HepG2 (cell line): ENCODE data around the gene MCAT. TPM values are rescaled to one million over a fixed set of nuclear protein-coding genes. Genes with fewer than 3 reads are reported as not detected.

Experiments
- ATAC-seq: fragments of 200-7000 bp; cut with Tn5 transposase; 3 replicates; pipeline ENCODE4 v1.9.1; 2020; ENCODE audit warnings: mild to moderate bottlenecking, moderate library complexity
- BruUV-seq: library from RNA; stranded (reverse); fragments of 400-500 nt; replicated peaks from 2 replicates; lab custom pipeline; 2021; lab: Mats Ljungman, UMichigan
- CTCF ChIA-PET: fragments of 300-600 bp; formaldehyde crosslinking; extraction: SDS; loops from one replicate; lab custom pipeline; 2021; ENCODE audit warnings: low total read pairs, inconsistent platforms, low intra/inter-chr PET ratio; lab: Yijun Ruan, JAX
- POLR2A ChIA-PET: fragments of 350-600 bp; sonication (Branson Sonifier 250); formaldehyde crosslinking; loops from one replicate; lab custom pipeline; 2020; ENCODE audit warnings: antibody characterized with exemption, inconsistent platforms; lab: Yijun Ruan, JAX
- DNase-seq: peaks from one replicate; pipeline ENCODE4 v3.0.0-alpha.2; 2015; ENCODE audit warnings: low spot score
- FAIRE-seq: peaks from 3 replicates; lab custom pipeline; 2011; peaks lifted over from hg19 to GRCh38; lab: Jason Lieb, UNC
- H2AFZ ChIP-seq: one replicate; pipeline ENCODE4 v1.6.1; 2011; ENCODE audit warnings: low read length, inconsistent platforms
- H3K27ac ChIP-seq: fragments of 300-600 bp; 3 replicates; pipeline ENCODE4 v1.8.0; 2011; ENCODE audit warnings: mixed run types, mild to moderate bottlenecking, mixed read lengths, low read length, inconsistent platforms; ENCODE audit not compliant: insufficient read depth; ENCODE audit errors: extremely low read length
- H3K27me3 ChIP-seq, 2 experiments: fragments of 200-600 bp in 1 of 2; 2 replicates in 1 of 2; 3 replicates in 1 of 2; pipeline versions ENCODE4 v1.6.0 to v1.8.0; 2011; ENCODE audit warnings: low read length in 2 of 2, mild to moderate bottlenecking in 2 of 2, moderate library complexity in 2 of 2, inconsistent platforms in 1 of 2; ENCODE audit not compliant: insufficient read depth in 2 of 2, control insufficient read depth in 1 of 2
- H3K36me3 ChIP-seq, 2 experiments: fragments of 200-600 bp in 1 of 2; replicated peaks in 1 of 2; 2 replicates in 1 of 2; 3 replicates in 1 of 2; pipeline versions ENCODE4 v1.5.1 to v1.8.0; 2011; ENCODE audit warnings: low read length in 2 of 2, inconsistent platforms in 1 of 2; ENCODE audit not compliant: insufficient read depth in 2 of 2, control insufficient read depth in 1 of 2
- H3K4me1 ChIP-seq: 2 replicates; pipeline ENCODE4 v1.5.1; 2012; ENCODE audit warnings: low read length, inconsistent platforms; ENCODE audit not compliant: insufficient read depth
- H3K4me2 ChIP-seq: 2 replicates; pipeline ENCODE4 v1.6.0; 2011; ENCODE audit warnings: low read depth, low read length, inconsistent platforms
- H3K4me3 ChIP-seq, 3 experiments: fragments of 200-600 bp in 1 of 3; sonication (generic), shearing (Covaris generic) in 1 of 3; replicated peaks in 1 of 3; 2 replicates each; pipeline ENCODE4 v1.5.1; 2011 to 2016; ENCODE audit warnings: low read length in 3 of 3, inconsistent platforms in 2 of 3, low read depth in 2 of 3, mild to moderate bottlenecking in 2 of 3, control low read depth in 1 of 3, mixed read lengths in 1 of 3; ENCODE audit not compliant: insufficient read depth in 1 of 3
- H3K79me2 ChIP-seq: one replicate; pipeline ENCODE4 v1.6.1; 2011; ENCODE audit warnings: low read length, inconsistent platforms; ENCODE audit not compliant: insufficient read depth
- H3K9ac ChIP-seq: 2 replicates; pipeline ENCODE4 v1.6.0; 2011; ENCODE audit warnings: mild to moderate bottlenecking, low read depth, low read length, inconsistent platforms; ENCODE audit not compliant: insufficient read depth
- H3K9me3 ChIP-seq: 2 replicates; pipeline ENCODE4 v1.5.1; 2012; ENCODE audit warnings: mild to moderate bottlenecking, low read length
- H4K20me1 ChIP-seq: 2 replicates; pipeline ENCODE4 v1.6.0; 2011; ENCODE audit warnings: inconsistent platforms, mild to moderate bottlenecking, low read length, moderate library complexity; ENCODE audit not compliant: insufficient read depth
- HNRNPL ChIP-seq: fragments of 200-400 bp; formaldehyde crosslinking; IDR thresholded peaks from 2 replicates; pipeline ENCODE4 v1.6.1; 2017; ENCODE audit warnings: mild to moderate bottlenecking, low read depth, low read length
- KLF6 ChIP-seq: IDR thresholded peaks from 2 replicates; pipeline ENCODE4 v1.8.0; 2016; ENCODE audit warnings: missing biosample characterization, missing genetic modification reagents
- NR2F1 ChIP-seq, 2 experiments: fragments of 450-650 bp in 1 of 2; formaldehyde crosslinking in 1 of 2; IDR thresholded peaks; 2 replicates each; pipeline versions ENCODE4 v1.5.0 to v1.6.1; 2016 to 2020; ENCODE audit warnings: mild to moderate bottlenecking in 1 of 2, missing compliant biosample characterization in 1 of 2, missing genetic modification reagents in 1 of 2, moderate library complexity in 1 of 2
- RXRB ChIP-seq: IDR thresholded peaks from 2 replicates; pipeline ENCODE4 v1.6.1; 2016; ENCODE audit warnings: borderline replicate concordance, missing genetic modification reagents, missing compliant biosample characterization
- UBTF ChIP-seq: sonication (generic); formaldehyde crosslinking; IDR thresholded peaks from 2 replicates; pipeline ENCODE4 v1.4.0; 2020; ENCODE audit warnings: mild to moderate bottlenecking, missing genetic modification reagents
- ZBTB33 ChIP-seq: sonication (generic); formaldehyde crosslinking; IDR thresholded peaks from 2 replicates; pipeline ENCODE4 v1.4.0; 2020; ENCODE audit warnings: missing genetic modification reagents
- ZBTB39 ChIP-seq: sonication (generic); formaldehyde crosslinking; IDR thresholded peaks from 2 replicates; pipeline ENCODE4 v1.5.0; 2020; ENCODE audit warnings: missing genetic modification reagents
- ZFP91 ChIP-seq: sonication (generic); formaldehyde crosslinking; IDR thresholded peaks from 2 replicates; pipeline ENCODE4 v1.9.0; 2022; ENCODE audit warnings: missing genetic modification reagents, mild to moderate bottlenecking, borderline replicate concordance
- ZNF251 ChIP-seq: sonication (generic); formaldehyde crosslinking; IDR thresholded peaks from 2 replicates; pipeline ENCODE4 v1.9.0; 2021; ENCODE audit warnings: mild to moderate bottlenecking, missing genetic modification reagents
- ZNF747 ChIP-seq: sonication (generic); formaldehyde crosslinking; IDR thresholded peaks from 2 replicates; pipeline ENCODE4 v1.8.1; 2023; ENCODE audit warnings: missing genetic modification reagents, mild to moderate bottlenecking, borderline replicate concordance
- ZNF781 ChIP-seq: sonication (generic); formaldehyde crosslinking; IDR thresholded peaks from 2 replicates; pipeline ENCODE4 v1.5.1; 2020; ENCODE audit warnings: borderline replicate concordance, mild to moderate bottlenecking, missing genetic modification reagents; ENCODE audit errors: not compliant biosample characterization
- ZSCAN31 ChIP-seq: sonication (generic); formaldehyde crosslinking; IDR thresholded peaks from 2 replicates; pipeline ENCODE4 v1.5.0; 2020; ENCODE audit warnings: low read depth, mild to moderate bottlenecking, missing genetic modification reagents
- WGBS: methylation state at CpG from one replicate; pipeline ENCODE4 v1.1.6; 2017; ENCODE audit warnings: low lambda C conversion rate; 5-methylcytosine and 5-hydroxymethylcytosine counted together
- in situ Hi-C: cut with HindIII; loops from 2 replicates; pipeline ENCODE4 v1.10.0; 2017; ENCODE audit warnings: low pct_unique_long_range_greater_than_20kb; ENCODE audit not compliant: extremely low pct_ligation_motif_present
- intact Hi-C: fragments of 100-400 bp; cut with micrococcal nuclease; formaldehyde crosslinking; loops from one replicate; pipeline ENCODE4 v1.10.0; 2022; ENCODE audit not compliant: unreplicated experiment
- polyA plus RNA-seq, 8 experiments: library from polyadenylated mRNA; depleted of rRNA in 3 of 8; stranded (reverse) in 7 of 8; unstranded in 1 of 8; fragments of >200 nt; fragmentation: Illumina TruSeq in 4 of 8; extraction: Trizol in 4 of 8; gene quantifications; 2 replicates each; pipeline versions ENCODE4 v1.2.1 to v1.2.3, GENCODE V29; 2011 to 2016; ENCODE audit warnings: low read depth in 4 of 8, missing spikeins in 1 of 8, mixed read lengths in 1 of 8; ENCODE audit not compliant: insufficient read depth in 1 of 8
- total RNA-seq, 5 experiments: library from RNA; depleted of rRNA; stranded (reverse); fragments of >200 nt; fragmentation: Illumina TruSeq; extraction: Trizol; gene quantifications; 2 replicates each; pipeline ENCODE4 v1.2.3, GENCODE V29; 2016; ENCODE audit warnings: low read depth in 1 of 5

The MCAT gene
- total and polyA plus RNA-seq, 2 of the 13 experiments (the other 11 are each of a cell fraction or from before 2014, with no cell fraction given), result 9.3 to 16.7 TPM

- no peak for TF ChIP-seq ZNF781 (CRISPR knock-in tag)
These were observed 48.6 kb downstream of the MCAT start (continued) for GRCh38 chr22:43094551-43094950.

GRCh38 chr22:43094085-43094484 lies 49.1 kb downstream of the MCAT start:
- in situ Hi-C loops (no loop called here), intact Hi-C loops (loop anchor here (5.0 kb wide), 2 partner anchors 33 to 472 kb away; no protein-coding TSS in a partner anchor)
- FAIRE-seq, result peak; percentile 32
- no peak overlapping the region for H3K27ac ChIP-seq
- H3K4me1 ChIP-seq, result peaks cover 41% of the 10 kb centered on the region
- 0% methylated on average over 5 of the region's 7 CpGs for WGBS
- H2AFZ ChIP-seq, result no peak overlapping the region
- no peak overlapping the region; a peak in 1 of 6 replicates for H3K4me3 ChIP-seq
- POLR2A ChIA-PET, result interaction anchor here (0.9 to 1.8 kb wide), 3 partner anchors 10 to 276 kb away, joined by 3 to 6 read pairs (median 3); partner anchors contain the start of gene BIK
- H3K79me2 ChIP-seq, result no peaks in the 10 kb centered on the region
- BruUV-seq, result no TSS peak
- CTCF ChIA-PET, result no interaction called here
- H3K9me3 ChIP-seq, result peaks cover 11% of the 10 kb centered on the region
- peak; percentile 72 for ATAC-seq
- H3K27me3 ChIP-seq, result no peaks in the 10 kb centered on the region
- no peak overlapping the region for H3K9ac ChIP-seq
- DNase-seq, result peak; percentile 78
- H4K20me1 ChIP-seq, result no peaks in the 10 kb centered on the region
- H3K4me2 ChIP-seq, result peak overlapping the region; percentile 1; the same call in 1 of the 2 replicates
- H3K36me3 ChIP-seq, result no peaks in the 10 kb centered on the region
- peak; percentile 42; the same call in 1 of the 2 replicates for TF ChIP-seq ZFP91 (CRISPR knock-in tag)
- 0 out of 2 replicates have a peak, but pooled peaks have one; percentile 43 for TF ChIP-seq ZBTB39
- no peak for TF ChIP-seq KLF6 (CRISPR knock-in tag)
- no peak for TF ChIP-seq RXRB
- no peak for TF ChIP-seq ZBTB33 (CRISPR knock-in tag)
- TF ChIP-seq UBTF, result peak; percentile 44; the same call in 1 of the 2 replicates
- 0 out of 2 replicates have a peak, but pooled peaks have one; percentile 31 for TF ChIP-seq HNRNPL
- TF ChIP-seq ZNF747, result no peak
- no peak for TF ChIP-seq ZSCAN31 (CRISPR knock-in tag)
- no peak for TF ChIP-seq NR2F1 (CRISPR knock-in tag; IDR thresholded peaks at IDR 0.05)
- TF ChIP-seq ZNF251 (CRISPR knock-in tag), result no peak
